Heart left ventricle (tissue), 16 donors: Measurements from ENCODE around the gene GUCA2B. TPM values are rescaled to one million over a fixed set of nuclear protein-coding genes. Genes with fewer than 3 reads are reported as not detected.

Experiments used
- ATAC-seq, 4 donors: fragments of 200-7000 bp; cut with Tn5 transposase; one replicate each; pipeline ENCODE4 v1.9.1; 2020 to 2022; ENCODE audit warnings: moderate library complexity in 4 of 4, mild to moderate bottlenecking in 3 of 4, moderate number of reproducible peaks in 1 of 4
- DNase-seq, 5 donors: peaks; one replicate each; pipeline ENCODE4 v3.0.0-alpha.2; 2020
- H3K27ac ChIP-seq, 12 donors: fragments of 200-600 bp; sonication (generic) in 4 of 12; one replicate each; pipeline versions ENCODE4 v1.5.0 to v1.8.0; 2016 to 2022; ENCODE audit warnings: mild to moderate bottlenecking in 2 of 12
- H3K27me3 ChIP-seq, 9 donors: fragments of 200-600 bp; sonication (generic) in 2 of 9; one replicate each; pipeline versions ENCODE4 v1.5.1 to v1.8.0; 2016 to 2022; ENCODE audit warnings: mild to moderate bottlenecking in 3 of 9
- H3K36me3 ChIP-seq, 9 donors: fragments of 200-600 bp; sonication (generic) in 2 of 9; one replicate each; pipeline versions ENCODE4 v1.5.0 to v1.8.0; 2018 to 2022; ENCODE audit warnings: mild to moderate bottlenecking in 2 of 9
- H3K4me1 ChIP-seq, 12 donors: fragments of 200-600 bp; sonication (generic) in 4 of 12; one replicate each; pipeline versions ENCODE4 v1.5.0 to v1.8.0; 2016 to 2022; ENCODE audit warnings: mild to moderate bottlenecking in 3 of 12
- H3K4me3 ChIP-seq, 12 donors: fragments of 200-600 bp; sonication (generic) in 4 of 12; one replicate each; pipeline versions ENCODE4 v1.5.0 to v1.8.0; 2017 to 2022; ENCODE audit warnings: mild to moderate bottlenecking in 9 of 12, moderate library complexity in 4 of 12
- H3K9me3 ChIP-seq, 12 donors: fragments of 200-600 bp; sonication (generic) in 4 of 12; one replicate each; pipeline versions ENCODE4 v1.5.0 to v1.8.0; 2016 to 2022; ENCODE audit warnings: mild to moderate bottlenecking in 1 of 12
- CTCF ChIP-seq, 12 donors: fragments of 200-600 bp; sonication (generic) in 4 of 12; IDR thresholded peaks; one replicate each; pipeline versions ENCODE4 v1.5.0 to v1.8.0; 2018 to 2022; ENCODE audit warnings: antibody characterized with exemption in 12 of 12, mild to moderate bottlenecking in 5 of 12
- POLR2A ChIP-seq, 2 donors: fragments of 450-650 bp; IDR thresholded peaks; one replicate each; pipeline ENCODE4 v1.6.1; 2017; ENCODE audit warnings: antibody characterized with exemption in 2 of 2, mild to moderate bottlenecking in 2 of 2, moderate library complexity in 2 of 2
- WGBS, 4 donors: extraction: QIAGEN DNeasy Blood & Tissue Kit in 2 of 4; methylation state at CpG; one replicate each; pipeline versions ENCODE4 v1.1.5 to v1.1.7; 2013 to 2018; 5-methylcytosine and 5-hydroxymethylcytosine counted together
- intact Hi-C, 10 donors: fragments of 100-400 bp; cut with DNase I; formaldehyde crosslinking; loops; one replicate each; pipeline versions ENCODE4 v1.11.1 to v1.14.2; 2022
- polyA plus RNA-seq, 2 donors: library from polyadenylated mRNA; stranded (reverse); fragments of 200-250 nt; gene quantifications; one replicate each; pipeline ENCODE4 v1.2.3, GENCODE V29; 2013
- total RNA-seq, 9 donors: library from RNA; depleted of rRNA in 2 of 9; stranded (reverse); fragments of >200 nt in 2 of 9; fragmentation: NEBNext Ultra II Directional in 3 of 9; extraction: Animal tissue kit (Norgen Biotek cat#: 25700) in 3 of 9; gene quantifications; one replicate each; pipeline versions ENCODE4 v1.1.0 to v1.2.4, GENCODE V29; 2016 to 2023
- donor health status: ischemic (EF 13 %, LVEDD 7.1; RV severe dilation, severe dysfunction).
- donor health status: healthy with polysubstance abuse.
- donor health status: DM: no; HTN: yes; CAD: no.
- donor health status: DM: no; HTN: no; CAD: no.
- donor health status: ischemic (EF 25% LVEDD 6.9; RV normal size, moderate dysfunction).
- donor health status: ischemic (EF 25% LVEDD 5.7; RV mildly dilated, moderate dysfunction).
- donor health status: healthy.
- donor health status: DM: yes; HTN: yes; CAD: no.
- donor health status: ischemic (EF 35%, LVEDD 5.7; RV mildly dilated, moderate dysfunction).
- donor health status: nonischemic (EF 11% LVEDD 7.7; RV severe dilation, severe dysfunction).
- donor health status: DM: yes; HTN: yes; CAD: no.
- donor health status: PGD.
- donor health status: ischemic (EF 29% LVEDD 5.4; RV normal size, mild dysfunction).
- donor health status: nonischemic (EF 23%, LVEDD 6.1; RV moderate dilation, normal function).

Gene GUCA2B
- total and polyA plus RNA-seq, 11 donors, result not detected

- H3K27me3 ChIP-seq, result peaks cover 0 to 6% (median 0%) of the 10 kb centered on the region in 9 donors
- no peaks in the 10 kb centered on the region for H3K4me1 ChIP-seq
- no peak overlapping the region for H3K27ac ChIP-seq
- no peak for TF ChIP-seq POLR2A (IDR thresholded peaks at IDR 0.05)
- no peak for TF ChIP-seq CTCF (IDR thresholded peaks at IDR 0.05)
- no peak for DNase-seq
- no peaks in the 10 kb centered on the region for H3K36me3 ChIP-seq
- ATAC-seq, result no peak
- H3K4me3 ChIP-seq, result no peak overlapping the region
- no peaks in the 10 kb centered on the region for H3K9me3 ChIP-seq
- intact Hi-C loops, result no loop called here
These were observed 16.7 kb upstream of the GUCA2B start for GRCh38 chr1:42136466-42136865.

GRCh38 chr1:42137766-42138165 lies 15.4 kb upstream of the GUCA2B start:
- WGBS, 4 donors, result 68 to 80% (median 69%) methylated on average over 8 to 10 of the region's 10 CpGs
- intact Hi-C loops, result no loop called here
- DNase-seq (no peak), ATAC-seq (no peak)
- Histone ChIP-seq H3K4me1 (no peaks in the 10 kb centered on the region), H3K27ac (no peak overlapping the region), H3K36me3 (no peaks in the 10 kb centered on the region), H3K9me3 (no peaks in the 10 kb centered on the region), H3K27me3 (peaks cover 0 to 10% (median 0%) of the 10 kb centered on the region in 9 donors), H3K4me3 (no peak overlapping the region)
- no peak for TF ChIP-seq CTCF (IDR thresholded peaks at IDR 0.05)
- TF ChIP-seq POLR2A (IDR thresholded peaks at IDR 0.05), result no peak

GRCh38 chr1:42138586-42138985 lies 14.6 kb upstream of the GUCA2B start:
- intact Hi-C loops, result no loop called here
- no peaks in the 10 kb centered on the region for H3K4me1 ChIP-seq
- no peaks in the 10 kb centered on the region for H3K36me3 ChIP-seq
- no peak for TF ChIP-seq POLR2A (IDR thresholded peaks at IDR 0.05)
- TF ChIP-seq CTCF (IDR thresholded peaks at IDR 0.05), result no peak
- peaks cover 0 to 16% (median 0%) of the 10 kb centered on the region in 9 donors for H3K27me3 ChIP-seq
- H3K27ac ChIP-seq, result no peak overlapping the region
- 83 to 92% (median 90%) methylated on average over 4 of the region's 4 CpGs for WGBS, 4 donors
- DNase-seq, result no peak
- no peak for ATAC-seq
- H3K4me3 ChIP-seq, result no peak overlapping the region
- H3K9me3 ChIP-seq, result no peaks in the 10 kb centered on the region

GRCh38 chr1:42139444-42139843 lies 13.8 kb upstream of the GUCA2B start:
- WGBS, 4 donors, result 76 to 91% (median 87%) methylated on average over 3 of the region's 3 CpGs
- peaks cover 0 to 20% (median 0%) of the 10 kb centered on the region in 9 donors for H3K27me3 ChIP-seq
- TF ChIP-seq POLR2A (IDR thresholded peaks at IDR 0.05) (no peak), CTCF (IDR thresholded peaks at IDR 0.05) (no peak)
- H3K4me1 ChIP-seq, result no peaks in the 10 kb centered on the region
- DNase-seq (no peak), ATAC-seq (no peak)
- intact Hi-C loops, result no loop called here
- H3K36me3 ChIP-seq, result no peaks in the 10 kb centered on the region
- H3K4me3 ChIP-seq, result no peak overlapping the region
- no peak overlapping the region for H3K27ac ChIP-seq
- H3K9me3 ChIP-seq, result no peaks in the 10 kb centered on the region
